Measurements from ENCODE around the gene HDAC5. TPM values are rescaled to one million over a fixed set of nuclear protein-coding genes. Genes with fewer than 3 reads are reported as not detected.

HDAC5 gene
- total RNA-seq: 10 to 100 TPM; 49.0 to 51.0 TPM

DNA sequence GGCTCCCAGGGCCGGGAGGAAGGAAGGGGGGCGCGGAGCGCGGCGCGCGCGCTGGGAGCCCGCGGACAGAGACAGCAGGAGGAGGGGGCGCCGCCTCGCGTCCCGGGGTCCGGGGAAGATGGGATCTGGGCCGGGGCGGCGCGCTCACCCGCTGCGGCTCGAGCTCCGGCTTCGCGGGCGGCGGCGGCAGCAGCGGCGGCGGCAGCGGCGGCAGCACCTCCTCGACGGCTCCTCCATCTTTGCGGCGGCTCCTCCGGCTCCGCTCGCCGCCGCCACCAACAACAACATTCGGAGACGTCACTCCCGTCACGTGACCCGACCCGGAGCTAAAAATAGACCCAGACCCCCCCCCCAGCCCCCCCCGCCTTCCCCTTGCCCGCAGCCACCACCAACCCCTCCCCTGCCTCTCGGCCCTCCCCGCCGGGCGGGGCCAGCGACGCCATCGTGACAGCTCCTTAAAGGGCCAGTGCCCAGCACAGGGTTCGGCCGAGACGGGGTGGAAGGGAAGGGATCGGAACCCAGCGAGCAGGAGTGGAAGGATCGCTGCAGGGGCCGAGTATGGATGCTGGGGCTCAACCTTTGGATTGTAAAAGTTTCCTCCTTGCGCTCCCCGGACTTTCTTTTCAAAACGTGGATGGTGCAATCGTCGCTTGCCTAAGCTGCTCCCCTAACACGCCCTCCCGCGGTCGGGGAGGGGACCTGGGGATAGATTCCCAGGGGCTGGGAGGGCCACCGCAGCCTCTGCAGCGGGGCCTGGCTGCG is at the start of gene HDAC5:
HDAC5 (minus strand) TSS at position 286 of the 762 bp plus-strand sequence. CDS start 6,126 bp downstream, outside the sequence.

GRCh38 chr17:44170499-44171201 is 47.2 kb upstream of the HDAC5 start, which contains the start of gene ASB16:
Gene ASB16, plus strand, starts transcription at chr17:44170704. Its CDS starts 86 bp downstream, at chr17:44170790.

GRCh38 chr17:44070455-44071197 is 52.8 kb downstream of the HDAC5 start, which contains the start of gene G6PC3:
Gene G6PC3, plus strand, starts transcription at chr17:44070735. Its CDS starts 231 bp downstream, at chr17:44070966.

DNA sequence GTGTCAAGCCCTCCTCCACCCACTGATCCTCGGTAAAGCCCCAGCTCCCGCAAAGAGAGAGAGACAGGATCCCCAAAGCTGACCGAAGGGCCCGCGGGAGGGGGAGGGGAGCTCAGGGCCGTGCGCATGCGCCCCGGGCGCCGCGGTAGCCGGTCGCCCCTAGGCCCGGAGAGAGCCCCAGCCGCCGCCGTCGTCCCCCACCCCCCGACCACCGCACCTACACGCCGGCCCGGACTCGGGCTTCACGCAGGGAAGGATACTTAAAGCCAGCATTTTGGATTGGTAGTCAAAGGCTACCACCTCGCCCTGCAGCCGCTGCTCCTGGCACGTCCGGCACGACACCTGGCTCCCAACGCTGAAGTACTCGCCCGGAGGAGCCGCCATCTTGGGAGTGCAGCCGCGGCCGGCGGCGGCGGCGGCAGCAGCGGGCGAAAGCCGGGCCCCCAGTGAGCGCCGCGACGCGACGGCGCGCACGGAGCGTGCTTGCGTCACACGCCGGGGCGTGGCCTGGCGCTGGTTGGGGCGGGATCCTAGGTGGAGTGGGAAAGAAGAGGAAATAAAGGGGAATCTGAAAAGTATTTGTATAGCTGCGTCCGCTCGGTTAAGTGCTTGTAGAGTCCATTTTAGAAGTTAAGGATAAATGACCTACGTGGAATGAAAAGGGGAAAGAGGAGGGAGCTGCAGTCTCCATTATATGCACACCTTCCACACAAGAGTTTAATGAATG is 57.1 kb downstream of the HDAC5 start, which contains the start of gene LSM12:
LSM12 (minus strand) TSS at position 468 of the 727 bp plus-strand sequence; CDS start at position 384, 84 bp downstream.

Other genes with a start within 250 kb of the HDAC5 start
- 1 to 10 TPM; 1.1 to 1.4 TPM for gene MPP2, start 216.1 kb downstream of the HDAC5 start, total RNA-seq
- gene PPY, start 181.2 kb downstream of the HDAC5 start, total RNA-seq: not detected
- not detected for gene PYY, start 169.7 kb downstream of the HDAC5 start, total RNA-seq
- 1 to 10 TPM; 1.4 to 1.5 TPM for gene NAGS, start 119.0 kb downstream of the HDAC5 start, total RNA-seq
- gene TMEM101, start 108.7 kb downstream of the HDAC5 start, total RNA-seq: 10 to 100 TPM; 29.2 to 30.9 TPM
- 10 to 100 TPM; 51.4 to 53.2 TPM for gene LSM12, start 57.0 kb downstream of the HDAC5 start, total RNA-seq
- gene G6PC3, start 52.9 kb downstream of the HDAC5 start, total RNA-seq: 10 to 100 TPM; 17.9 to 18.1 TPM
- 10 to 100 TPM; 11.2 to 11.9 TPM for gene HROB, start 18.3 kb upstream of the HDAC5 start, total RNA-seq
- gene ASB16, start 47.1 kb upstream of the HDAC5 start, total RNA-seq: under 1 TPM in 1 of 2 experiments, not detected in 1; 0.23 TPM
- gene TMUB2, start 63.3 kb upstream of the HDAC5 start, total RNA-seq: 10 to 100 TPM; 31.5 to 35.2 TPM
- 100 to 1,000 TPM; 108 to 113 TPM for gene ATXN7L3, start 76.2 kb upstream of the HDAC5 start, total RNA-seq
- 100 to 1,000 TPM; 170 to 171 TPM for gene UBTF, start 96.0 kb upstream of the HDAC5 start, total RNA-seq
- not detected for gene SLC4A1, start 144.5 kb upstream of the HDAC5 start, total RNA-seq
- gene RUNDC3A, start 185.0 kb upstream of the HDAC5 start, total RNA-seq: under 1 TPM; 0.05 to 0.07 TPM
- 10 to 100 TPM; 94.2 to 95.0 TPM for gene SLC25A39, start 201.2 kb upstream of the HDAC5 start, total RNA-seq
- 10 to 100 TPM; 72.4 to 73.4 TPM for gene GRN, start 221.7 kb upstream of the HDAC5 start, total RNA-seq
- under 1 TPM; 0.15 to 0.19 TPM for gene FAM171A2, start 240.2 kb upstream of the HDAC5 start, total RNA-seq